Lower leg skin (tissue), 4 donors: ENCODE data around the gene BAD. TPM values are rescaled to one million over a fixed set of nuclear protein-coding genes. Genes with fewer than 3 reads are reported as not detected.
A peak's percentile ranks its signal among the peaks of the same experiment; 100 is the strongest.

Source experiments
- DNase-seq, 2 donors: peaks; one replicate each; pipeline ENCODE4 v3.0.0-alpha.2; 2019; ENCODE audit warnings: low spot score in 2 of 2
- H3K4me3 ChIP-seq: fragments of 200-600 bp; sonication (generic); 2 replicates; pipeline ENCODE4 v1.5.1; 2017; ENCODE audit warnings: mild to moderate bottlenecking, low read depth; ENCODE audit not compliant: poor library complexity, severe bottlenecking
- POLR2A ChIP-seq, 2 donors: fragments of 450-650 bp; IDR thresholded peaks; one replicate each; pipeline ENCODE4 v1.6.1; 2016 to 2017; ENCODE audit warnings: antibody characterized with exemption in 2 of 2, mild to moderate bottlenecking in 1 of 2, moderate library complexity in 1 of 2
- WGBS, 2 donors: methylation state at CpG; one replicate each; pipeline ENCODE4 v1.1.5; 2018; 5-methylcytosine and 5-hydroxymethylcytosine counted together
- intact Hi-C: fragments of 100-400 bp; cut with DNase I; formaldehyde crosslinking; loops from one replicate; pipeline ENCODE4 v1.15.0; 2023; ENCODE audit warnings: low total_unique reads
- total RNA-seq, 4 donors: library from RNA; depleted of rRNA; stranded (reverse); fragments of >200 nt; gene quantifications; one replicate each; pipeline ENCODE4 v1.1.0, GENCODE V29; 2016
- TF ChIP-seq, protein P1 (sequence below), 3 donors: fragments of 450-650 bp; IDR thresholded peaks; one replicate each; pipeline ENCODE4 v1.5.1; 2016; ENCODE audit warnings: antibody characterized with exemption in 3 of 3, mild to moderate bottlenecking in 3 of 3, moderate library complexity in 2 of 3

The BAD gene
- total RNA-seq, 4 donors from 2014 or later: 65.9 to 99.7 (median 89.4) TPM

- 80 to 86% methylated on average over 2 of the region's 2 CpGs for WGBS, 2 donors
- DNase-seq: no peak
- intact Hi-C loops: no loop called here
- no peak overlapping the region for H3K4me3 ChIP-seq
- no peak for TF ChIP-seq POLR2A (IDR thresholded peaks at IDR 0.05)
- TF ChIP-seq, protein P1, sequence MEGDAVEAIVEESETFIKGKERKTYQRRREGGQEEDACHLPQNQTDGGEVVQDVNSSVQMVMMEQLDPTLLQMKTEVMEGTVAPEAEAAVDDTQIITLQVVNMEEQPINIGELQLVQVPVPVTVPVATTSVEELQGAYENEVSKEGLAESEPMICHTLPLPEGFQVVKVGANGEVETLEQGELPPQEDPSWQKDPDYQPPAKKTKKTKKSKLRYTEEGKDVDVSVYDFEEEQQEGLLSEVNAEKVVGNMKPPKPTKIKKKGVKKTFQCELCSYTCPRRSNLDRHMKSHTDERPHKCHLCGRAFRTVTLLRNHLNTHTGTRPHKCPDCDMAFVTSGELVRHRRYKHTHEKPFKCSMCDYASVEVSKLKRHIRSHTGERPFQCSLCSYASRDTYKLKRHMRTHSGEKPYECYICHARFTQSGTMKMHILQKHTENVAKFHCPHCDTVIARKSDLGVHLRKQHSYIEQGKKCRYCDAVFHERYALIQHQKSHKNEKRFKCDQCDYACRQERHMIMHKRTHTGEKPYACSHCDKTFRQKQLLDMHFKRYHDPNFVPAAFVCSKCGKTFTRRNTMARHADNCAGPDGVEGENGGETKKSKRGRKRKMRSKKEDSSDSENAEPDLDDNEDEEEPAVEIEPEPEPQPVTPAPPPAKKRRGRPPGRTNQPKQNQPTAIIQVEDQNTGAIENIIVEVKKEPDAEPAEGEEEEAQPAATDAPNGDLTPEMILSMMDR (IDR thresholded peaks at IDR 0.05): no peak
Observed at GRCh38 chr11:64275841-64276240, 8.6 kb downstream of the BAD start.

DNA sequence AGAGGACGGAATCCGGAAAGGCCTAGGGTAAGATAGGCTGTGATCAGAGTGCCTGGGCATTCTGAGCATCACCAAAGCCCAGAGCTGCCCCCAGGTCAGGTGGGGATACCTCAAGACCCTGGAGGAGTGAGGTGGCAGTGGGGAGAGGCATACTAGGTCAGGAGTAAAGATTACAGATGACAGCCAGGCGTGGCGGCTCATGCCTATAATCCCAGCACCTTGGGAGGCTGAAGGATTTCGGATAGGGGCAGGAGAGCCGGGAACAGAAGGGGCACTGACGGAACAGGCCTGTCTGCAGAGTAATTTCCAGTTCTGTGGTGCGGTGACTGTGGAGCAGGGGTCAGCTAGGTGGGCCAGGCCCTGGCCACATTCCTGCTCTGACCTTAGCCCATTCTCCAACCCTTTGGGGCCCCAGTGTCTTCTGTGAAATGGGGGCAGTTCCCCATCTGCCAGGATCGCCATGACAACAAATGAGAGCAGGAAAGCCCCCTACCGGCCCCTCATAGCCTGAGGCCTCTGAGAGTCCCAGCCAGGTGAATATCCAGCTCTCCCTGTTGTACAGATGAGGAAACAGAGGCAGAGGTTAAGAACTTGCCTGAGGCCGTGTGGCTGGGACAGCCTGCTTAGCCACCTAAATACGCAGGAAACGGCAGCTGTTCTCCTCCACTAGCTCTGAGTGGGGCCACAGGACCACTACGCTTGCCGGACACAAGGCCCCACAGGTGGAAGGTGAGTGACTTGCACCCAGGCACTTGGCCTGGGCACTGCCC lies 9.2 kb downstream of the BAD start:
- no peak overlapping the region for H3K4me3 ChIP-seq
- DNase-seq: no peak
- WGBS, 2 donors: 82 to 85% methylated on average over 12 to 15 of the region's 15 CpGs
- no peak for TF ChIP-seq POLR2A (IDR thresholded peaks at IDR 0.05)
- TF ChIP-seq, protein P1 (IDR thresholded peaks at IDR 0.05): no peak
- intact Hi-C loops: no loop called here

- H3K4me3 ChIP-seq: peak overlapping the region; percentile 72
- TF ChIP-seq, protein P1 (IDR thresholded peaks at IDR 0.05): no peak
- TF ChIP-seq POLR2A (IDR thresholded peaks at IDR 0.05): no peak
- intact Hi-C loops: no loop called here
- peak; percentile 98 to 99 for DNase-seq
- WGBS, 2 donors: 0 to 1% methylated on average over 26 to 34 of the region's 58 CpGs
Observed at GRCh38 chr11:64269540-64270220, 14.8 kb downstream of the BAD start.

DNA sequence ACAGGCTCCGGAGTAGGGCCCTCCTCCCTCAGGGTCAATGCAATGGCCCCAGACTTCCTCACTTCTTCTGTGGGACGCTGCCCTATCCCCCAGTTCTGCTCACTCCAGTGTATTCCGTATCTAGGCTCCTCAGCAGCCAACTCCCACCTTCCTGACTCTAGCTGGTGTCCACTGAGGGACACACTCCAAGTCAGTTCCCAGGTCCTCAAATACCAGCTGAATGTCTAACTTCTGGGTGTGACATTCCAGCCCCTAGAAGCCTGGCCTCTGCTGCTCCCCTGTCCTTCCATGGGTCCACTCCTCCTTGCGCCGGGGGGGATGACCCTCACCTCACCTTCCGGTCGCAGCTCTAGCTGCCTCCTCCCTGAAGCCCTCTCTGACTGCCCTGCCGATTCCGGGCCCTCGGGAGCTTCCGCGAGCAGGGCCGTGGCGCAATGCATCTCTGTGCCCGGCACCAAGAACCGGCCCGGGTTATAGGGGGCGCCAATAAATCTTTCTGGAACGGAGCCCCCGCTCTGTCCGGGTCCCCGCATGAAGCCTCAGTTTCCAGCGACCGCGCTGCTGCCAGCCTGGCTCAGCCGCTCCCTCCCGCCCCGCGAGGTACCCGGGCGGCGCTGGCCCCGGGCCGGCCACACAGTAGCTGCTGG lies 15.4 kb downstream of the BAD start:
- peak overlapping the region; percentile 70 for H3K4me3 ChIP-seq
- intact Hi-C loops: no loop called here
- TF ChIP-seq, protein P1 (IDR thresholded peaks at IDR 0.05): no peak
- DNase-seq: peak in 1 of 2 donors; percentile 94
- WGBS, 2 donors: 1% methylated on average over 19 to 24 of the region's 34 CpGs

GRCh38 chr11:64268025-64268892 lies 16.2 kb downstream of the BAD start:
- H3K4me3 ChIP-seq: no peak overlapping the region
- intact Hi-C loops: no loop called here
- peak; percentile 56 to 90 for DNase-seq
- TF ChIP-seq, protein P1 (IDR thresholded peaks at IDR 0.05): no peak
- TF ChIP-seq POLR2A (IDR thresholded peaks at IDR 0.05): no peak
- WGBS, 2 donors: 22 to 29% methylated on average over 14 to 23 of the region's 23 CpGs
